MM.1S (cell line): ENCODE results near the gene TBCCD1.

Experiments used
- DNase-seq: peaks from one replicate; pipeline ENCODE4 v3.0.0-alpha.2; 2015
- H2AFZ ChIP-seq: fragments of 300-600 bp; sonication (generic); 2 replicates; pipeline ENCODE4 v1.6.0; 2016; ENCODE audit warnings: antibody characterized with exemption, low read length
- H3F3A ChIP-seq: fragments of 300-600 bp; sonication (generic); 2 replicates; pipeline ENCODE4 v1.6.1; 2016; ENCODE audit warnings: mild to moderate bottlenecking, antibody characterized with exemption, low read length, moderate library complexity, mixed read lengths; ENCODE audit not compliant: insufficient read depth
- H3K27ac ChIP-seq: fragments of 300-600 bp; sonication (generic); 2 replicates; pipeline ENCODE4 v1.5.1; 2016; ENCODE audit warnings: mild to moderate bottlenecking, low read length
- H3K27me3 ChIP-seq: fragments of 300-600 bp; sonication (generic); replicated peaks from 2 replicates; pipeline ENCODE4 v1.6.0; 2016; ENCODE audit warnings: low read length; ENCODE audit not compliant: insufficient read depth
- H3K36me3 ChIP-seq: fragments of 300-600 bp; sonication (generic); replicated peaks from 2 replicates; pipeline ENCODE4 v1.6.1; 2016; ENCODE audit warnings: mild to moderate bottlenecking, low read length, mixed read lengths; ENCODE audit not compliant: insufficient read depth
- H3K4me1 ChIP-seq: fragments of 300-600 bp; sonication (generic); 2 replicates; pipeline ENCODE4 v1.6.1; 2016; ENCODE audit warnings: low read length, mixed read lengths
- H3K4me2 ChIP-seq: fragments of 300-600 bp; sonication (generic); 2 replicates; pipeline ENCODE4 v1.6.0; 2016; ENCODE audit warnings: low read depth, low read length
- H3K4me3 ChIP-seq: fragments of 300-600 bp; sonication (generic); 2 replicates; pipeline ENCODE4 v1.5.1; 2016; ENCODE audit warnings: low read length, mixed read lengths
- H3K79me2 ChIP-seq: fragments of 300-600 bp; sonication (generic); 2 replicates; pipeline ENCODE4 v1.6.1; 2016; ENCODE audit warnings: mixed run types, low read length, mixed read lengths
- H3K9ac ChIP-seq: fragments of 300-600 bp; sonication (generic); 2 replicates; pipeline ENCODE4 v1.6.1; 2016; ENCODE audit warnings: low read length, mixed read lengths
- H3K9me2 ChIP-seq: fragments of 300-600 bp; sonication (generic); replicated peaks from 2 replicates; pipeline ENCODE4 v1.6.1; 2016; ENCODE audit warnings: mild to moderate bottlenecking, low read length, mixed read lengths; ENCODE audit not compliant: insufficient read depth
- H3K9me3 ChIP-seq: fragments of 300-600 bp; sonication (generic); replicated peaks from 2 replicates; pipeline ENCODE4 v1.6.1; 2016; ENCODE audit warnings: mild to moderate bottlenecking, low read length, mixed read lengths; ENCODE audit not compliant: insufficient read depth
- H4K20me1 ChIP-seq: fragments of 300-600 bp; sonication (generic); 2 replicates; pipeline ENCODE4 v1.6.1; 2016; ENCODE audit warnings: mild to moderate bottlenecking, low read length, moderate library complexity, mixed read lengths; ENCODE audit not compliant: insufficient read depth
- EZH2 ChIP-seq: fragments of 300-600 bp; sonication (generic); optimal IDR thresholded peaks from 2 replicates; pipeline ENCODE3; 2017; ENCODE audit warnings: low read depth, mild to moderate bottlenecking, antibody characterized with exemption, low read length, mixed read lengths
- EZH2phosphoT487 ChIP-seq: fragments of 300-600 bp; sonication (generic); IDR thresholded peaks from 2 replicates; pipeline ENCODE4 v1.6.1; 2018; ENCODE audit warnings: antibody characterized with exemption, low read length
- TF ChIP-seq, protein P1 (sequence below): fragments of 300-600 bp; sonication (generic); IDR thresholded peaks from 2 replicates; pipeline ENCODE4 v1.5.1; 2016; ENCODE audit warnings: antibody characterized with exemption, low read length, mixed read lengths

TBCCD1 gene

DNA sequence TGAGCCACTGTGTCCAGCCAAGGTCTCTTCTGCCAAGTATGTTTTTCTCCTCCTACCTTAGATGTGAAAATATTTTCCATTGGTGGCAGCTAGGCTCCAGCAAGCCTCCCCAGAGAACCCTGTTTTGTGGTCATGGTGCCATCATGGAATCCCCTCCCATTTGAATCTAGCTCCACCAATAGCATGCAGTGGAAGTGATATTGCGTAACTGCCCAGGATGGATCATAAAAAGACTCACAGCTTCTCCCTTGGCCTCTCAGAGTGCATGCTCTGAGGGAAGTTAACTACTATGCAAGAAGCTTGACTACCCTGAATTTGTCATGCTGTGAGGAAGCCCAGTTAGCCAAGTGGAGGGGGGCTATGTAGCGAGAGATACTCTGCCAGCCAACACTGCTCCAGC, 50.5 kb downstream of the TBCCD1 start:
- no peaks in the 10 kb centered on the region for H3K36me3 ChIP-seq
- no peak overlapping the region for H3K27ac ChIP-seq
- DNase-seq: no peak
- no peaks in the 10 kb centered on the region for H4K20me1 ChIP-seq
- no peak overlapping the region for H3K4me3 ChIP-seq
- no peaks in the 10 kb centered on the region for H3K27me3 ChIP-seq
- TF ChIP-seq EZH2 (no peak), EZH2phosphoT487 (no peak)
- TF ChIP-seq, protein P1, sequence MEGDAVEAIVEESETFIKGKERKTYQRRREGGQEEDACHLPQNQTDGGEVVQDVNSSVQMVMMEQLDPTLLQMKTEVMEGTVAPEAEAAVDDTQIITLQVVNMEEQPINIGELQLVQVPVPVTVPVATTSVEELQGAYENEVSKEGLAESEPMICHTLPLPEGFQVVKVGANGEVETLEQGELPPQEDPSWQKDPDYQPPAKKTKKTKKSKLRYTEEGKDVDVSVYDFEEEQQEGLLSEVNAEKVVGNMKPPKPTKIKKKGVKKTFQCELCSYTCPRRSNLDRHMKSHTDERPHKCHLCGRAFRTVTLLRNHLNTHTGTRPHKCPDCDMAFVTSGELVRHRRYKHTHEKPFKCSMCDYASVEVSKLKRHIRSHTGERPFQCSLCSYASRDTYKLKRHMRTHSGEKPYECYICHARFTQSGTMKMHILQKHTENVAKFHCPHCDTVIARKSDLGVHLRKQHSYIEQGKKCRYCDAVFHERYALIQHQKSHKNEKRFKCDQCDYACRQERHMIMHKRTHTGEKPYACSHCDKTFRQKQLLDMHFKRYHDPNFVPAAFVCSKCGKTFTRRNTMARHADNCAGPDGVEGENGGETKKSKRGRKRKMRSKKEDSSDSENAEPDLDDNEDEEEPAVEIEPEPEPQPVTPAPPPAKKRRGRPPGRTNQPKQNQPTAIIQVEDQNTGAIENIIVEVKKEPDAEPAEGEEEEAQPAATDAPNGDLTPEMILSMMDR: no peak
- no peaks in the 10 kb centered on the region for H3K79me2 ChIP-seq
- no peak overlapping the region for H2AFZ ChIP-seq
- H3F3A ChIP-seq: no peaks in the 10 kb centered on the region
- H3K9me3 ChIP-seq: no peaks in the 10 kb centered on the region
- H3K4me2 ChIP-seq: no peak overlapping the region
- H3K9ac ChIP-seq: no peak overlapping the region
- no peaks in the 10 kb centered on the region for H3K4me1 ChIP-seq
- no peaks in the 10 kb centered on the region for H3K9me2 ChIP-seq

DNA sequence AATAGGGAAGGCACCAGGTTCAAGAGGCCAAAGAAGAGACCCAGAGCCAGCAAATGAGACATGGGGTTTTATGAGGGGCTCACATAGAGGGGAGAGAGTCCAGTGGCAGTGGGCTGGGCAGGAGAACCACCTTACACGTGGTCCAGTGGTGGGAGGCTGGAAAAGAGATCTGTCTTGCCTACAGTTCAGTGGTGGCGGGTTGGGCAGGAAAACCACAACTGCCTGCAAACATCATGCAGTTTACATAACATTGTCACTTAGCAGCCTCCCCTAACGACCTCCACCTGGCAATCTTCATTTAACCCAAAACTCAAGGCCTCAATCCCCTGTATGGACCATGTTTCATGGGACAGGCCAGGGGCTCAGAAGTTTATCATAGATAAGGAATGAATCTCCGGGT, 52.0 kb downstream of the TBCCD1 start:
- Histone ChIP-seq H3K9ac (no peak overlapping the region), H3K9me3 (no peaks in the 10 kb centered on the region), H4K20me1 (no peaks in the 10 kb centered on the region), H2AFZ (no peak overlapping the region), H3K4me3 (no peak overlapping the region), H3K79me2 (no peaks in the 10 kb centered on the region), H3K4me1 (no peaks in the 10 kb centered on the region), H3K27ac (no peak overlapping the region), H3K27me3 (no peaks in the 10 kb centered on the region), H3K9me2 (no peaks in the 10 kb centered on the region), H3K4me2 (no peak overlapping the region), H3F3A (no peaks in the 10 kb centered on the region), H3K36me3 (no peaks in the 10 kb centered on the region)
- no peak for DNase-seq
- TF ChIP-seq, protein P1: no peak
- no peak for TF ChIP-seq EZH2
- TF ChIP-seq EZH2phosphoT487: no peak

DNA sequence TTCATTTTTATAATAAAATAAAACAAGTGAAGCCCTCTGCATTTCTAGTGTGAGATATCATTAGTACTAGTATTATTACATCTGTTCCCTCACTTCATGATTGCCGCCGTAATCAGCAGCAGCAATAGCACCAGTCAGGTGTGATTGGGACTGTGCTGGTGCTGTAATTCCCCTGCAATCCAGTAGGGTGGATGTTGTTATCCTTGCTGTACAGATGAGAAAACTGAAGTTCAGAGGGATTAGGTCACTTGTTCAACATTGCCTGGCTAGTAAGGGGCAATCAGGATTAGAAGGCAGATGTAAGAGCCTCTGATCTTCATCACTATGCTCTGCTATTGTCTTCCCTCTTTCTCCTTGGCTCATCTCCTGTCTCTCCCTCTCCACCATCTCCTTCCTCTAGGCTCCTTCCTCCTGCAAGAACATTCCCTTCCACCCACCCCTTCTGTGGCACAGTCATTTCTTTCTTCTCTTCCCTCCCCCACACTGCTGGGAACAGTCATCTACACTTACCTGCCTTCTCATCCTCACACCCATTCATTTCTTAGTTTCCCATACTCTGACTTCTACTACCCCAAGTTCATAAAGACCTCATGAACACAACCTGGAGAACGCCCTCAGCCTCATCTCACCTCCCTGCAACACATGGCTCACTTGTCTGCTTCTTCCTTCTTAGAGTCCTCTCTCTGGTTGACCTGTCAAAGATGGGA, 52.7 kb downstream of the TBCCD1 start:
- no peak for DNase-seq
- Histone ChIP-seq H3F3A (no peaks in the 10 kb centered on the region), H3K9me2 (no peaks in the 10 kb centered on the region), H3K79me2 (no peaks in the 10 kb centered on the region), H3K4me3 (no peak overlapping the region), H3K9ac (no peak overlapping the region), H2AFZ (no peak overlapping the region), H3K4me1 (no peaks in the 10 kb centered on the region), H3K27ac (no peak overlapping the region), H3K4me2 (no peak overlapping the region), H3K9me3 (no peaks in the 10 kb centered on the region), H3K27me3 (no peaks in the 10 kb centered on the region), H4K20me1 (no peaks in the 10 kb centered on the region), H3K36me3 (no peaks in the 10 kb centered on the region)
- no peak for TF ChIP-seq EZH2phosphoT487
- TF ChIP-seq, protein P1: peak; percentile 48
